Fibroblast of skin of abdomen (primary cell): ENCODE results near the gene ARHGEF12.

Experiments used
- DNase-seq: peaks from one replicate; pipeline ENCODE4 v3.0.0-alpha.2; 2013

The ARHGEF12 gene

GRCh38 chr11:120521176-120521575, 185.0 kb downstream of the ARHGEF12 start:
- DNase-seq: no peak

- no peak for DNase-seq
Measured at GRCh38 chr11:120522021-120522420, 185.8 kb downstream of the ARHGEF12 start.

- no peak for DNase-seq
Measured at GRCh38 chr11:120522736-120523135, 186.5 kb downstream of the ARHGEF12 start.

GRCh38 chr11:120523196-120523595, 187.0 kb downstream of the ARHGEF12 start:
- DNase-seq: no peak

GRCh38 chr11:120524536-120525085, 188.4 kb downstream of the ARHGEF12 start:
- DNase-seq: no peak

GRCh38 chr11:120525261-120526171, 189.3 kb downstream of the ARHGEF12 start:
- DNase-seq: no peak

- no peak for DNase-seq
Measured at GRCh38 chr11:120526241-120526640, 190.0 kb downstream of the ARHGEF12 start.

- DNase-seq: peak; percentile 71
Measured at GRCh38 chr11:120527111-120527761, 191.0 kb downstream of the ARHGEF12 start.

GRCh38 chr11:120528749-120529148, 192.5 kb downstream of the ARHGEF12 start:
- DNase-seq: no peak

- DNase-seq: no peak
Measured at GRCh38 chr11:120529214-120529613, 193.0 kb downstream of the ARHGEF12 start.

GRCh38 chr11:120529911-120530310, 193.7 kb downstream of the ARHGEF12 start:
- no peak for DNase-seq

- DNase-seq: peak; percentile 72
Measured at GRCh38 chr11:120532082-120532831, 196.0 kb downstream of the ARHGEF12 start.

GRCh38 chr11:120532832-120533196, 196.6 kb downstream of the ARHGEF12 start:
- DNase-seq: peak; percentile 49

- DNase-seq: no peak
Measured at GRCh38 chr11:120536091-120536796, 200.0 kb downstream of the ARHGEF12 start.

- DNase-seq: no peak
Measured at GRCh38 chr11:120536797-120537169, 200.6 kb downstream of the ARHGEF12 start.

GRCh38 chr11:120537996-120538395, 201.8 kb downstream of the ARHGEF12 start:
- no peak for DNase-seq

GRCh38 chr11:120538707-120539106, 202.5 kb downstream of the ARHGEF12 start:
- no peak for DNase-seq
